ENCODE measurements around the gene TRHDE.

Gene TRHDE

GRCh38 chr12:72476301-72476700 is 204.1 kb downstream of the TRHDE start:
- H2AFZ ChIP-seq (ENCODE audit: low read depth, low read length, severe bottlenecking) = no peak overlapping the region
- no peaks in the 10 kb centered on the region for H3K9me2 ChIP-seq (replicated peaks; ENCODE audit: insufficient read depth, low read length)
- no peaks in the 10 kb centered on the region for H4K20me1 ChIP-seq (ENCODE audit: low read depth, low read length)
- TF ChIP-seq CTCF (IDR thresholded peaks at IDR 0.05; ENCODE audit: insufficient read depth, low read length, poor library complexity, severe bottlenecking) (no peak), EZH2phosphoT487 (conservative IDR thresholded peaks at IDR 0.05; ENCODE audit: low read length) (no peak)
- H3K79me2 ChIP-seq (ENCODE audit: insufficient read depth, low read length) = no peaks in the 10 kb centered on the region
- H3F3A ChIP-seq (ENCODE audit: insufficient read depth) = no peaks in the 10 kb centered on the region
- no peaks in the 10 kb centered on the region for H3K36me3 ChIP-seq (ENCODE audit: low read length)
- no peak overlapping the region for H3K9ac ChIP-seq (ENCODE audit: low read length)
- H3K27ac ChIP-seq (ENCODE audit: low read depth, low read length) = no peak overlapping the region
- no peak overlapping the region for H3K4me2 ChIP-seq (ENCODE audit: low read depth, low read length, poor library complexity, severe bottlenecking)
- H3K4me3 ChIP-seq (ENCODE audit: insufficient read depth, low read length, poor library complexity, severe bottlenecking) = no peak overlapping the region
- H3K27me3 ChIP-seq (ENCODE audit: low read length) = no peaks in the 10 kb centered on the region
- no peaks in the 10 kb centered on the region for H3K9me3 ChIP-seq (ENCODE audit: insufficient read depth, low read length)

GRCh38 chr12:72485017-72485701 is 213.0 kb downstream of the TRHDE start:
- no peaks in the 10 kb centered on the region for H3K36me3 ChIP-seq (ENCODE audit: low read length)
- no peaks in the 10 kb centered on the region for H3K27me3 ChIP-seq (ENCODE audit: low read length)
- TF ChIP-seq CTCF (IDR thresholded peaks at IDR 0.05; ENCODE audit: insufficient read depth, low read length, poor library complexity, severe bottlenecking) (no peak), EZH2phosphoT487 (conservative IDR thresholded peaks at IDR 0.05; ENCODE audit: low read length) (no peak)
- H3K4me2 ChIP-seq (ENCODE audit: low read depth, low read length, poor library complexity, severe bottlenecking) = no peak overlapping the region
- no peak overlapping the region for H2AFZ ChIP-seq (ENCODE audit: low read depth, low read length, severe bottlenecking)
- no peaks in the 10 kb centered on the region for H4K20me1 ChIP-seq (ENCODE audit: low read depth, low read length)
- no peaks in the 10 kb centered on the region for H3F3A ChIP-seq (ENCODE audit: insufficient read depth)
- H3K9me2 ChIP-seq (replicated peaks; ENCODE audit: insufficient read depth, low read length) = no peaks in the 10 kb centered on the region
- no peak overlapping the region for H3K9ac ChIP-seq (ENCODE audit: low read length)
- H3K4me3 ChIP-seq (ENCODE audit: insufficient read depth, low read length, poor library complexity, severe bottlenecking) = no peak overlapping the region
- H3K9me3 ChIP-seq (ENCODE audit: insufficient read depth, low read length) = 0 out of 2 replicates have a peak, but pooled peaks cover 4% of the 10 kb centered on the region
- no peak overlapping the region for H3K27ac ChIP-seq (ENCODE audit: low read depth, low read length)
- no peaks in the 10 kb centered on the region for H3K79me2 ChIP-seq (ENCODE audit: insufficient read depth, low read length)

GRCh38 chr12:72491426-72491825 is 219.3 kb downstream of the TRHDE start:
- no peak for TF ChIP-seq CTCF (IDR thresholded peaks at IDR 0.05; ENCODE audit: insufficient read depth, low read length, poor library complexity, severe bottlenecking)
- no peak for TF ChIP-seq EZH2phosphoT487 (conservative IDR thresholded peaks at IDR 0.05; ENCODE audit: low read length)
- H3K79me2 ChIP-seq (ENCODE audit: insufficient read depth, low read length) = no peaks in the 10 kb centered on the region
- H3K36me3 ChIP-seq (ENCODE audit: low read length) = no peaks in the 10 kb centered on the region
- H3K4me3 ChIP-seq (ENCODE audit: insufficient read depth, low read length, poor library complexity, severe bottlenecking) = no peak overlapping the region
- H3K27ac ChIP-seq (ENCODE audit: low read depth, low read length) = no peak overlapping the region
- no peaks in the 10 kb centered on the region for H3K9me2 ChIP-seq (replicated peaks; ENCODE audit: insufficient read depth, low read length)
- 0 out of 2 replicates have a peak, but pooled peaks cover 4% of the 10 kb centered on the region for H3K9me3 ChIP-seq (ENCODE audit: insufficient read depth, low read length)
- H3K27me3 ChIP-seq (ENCODE audit: low read length) = no peaks in the 10 kb centered on the region
- H3F3A ChIP-seq (ENCODE audit: insufficient read depth) = no peaks in the 10 kb centered on the region
- no peak overlapping the region for H3K9ac ChIP-seq (ENCODE audit: low read length)
- H3K4me2 ChIP-seq (ENCODE audit: low read depth, low read length, poor library complexity, severe bottlenecking) = no peak overlapping the region
- H2AFZ ChIP-seq (ENCODE audit: low read depth, low read length, severe bottlenecking) = no peak overlapping the region
- H4K20me1 ChIP-seq (ENCODE audit: low read depth, low read length) = no peaks in the 10 kb centered on the region

Data from SU-DHL-6 (cell line).